ENCODE measurements around the gene HMG20B.

DNA sequence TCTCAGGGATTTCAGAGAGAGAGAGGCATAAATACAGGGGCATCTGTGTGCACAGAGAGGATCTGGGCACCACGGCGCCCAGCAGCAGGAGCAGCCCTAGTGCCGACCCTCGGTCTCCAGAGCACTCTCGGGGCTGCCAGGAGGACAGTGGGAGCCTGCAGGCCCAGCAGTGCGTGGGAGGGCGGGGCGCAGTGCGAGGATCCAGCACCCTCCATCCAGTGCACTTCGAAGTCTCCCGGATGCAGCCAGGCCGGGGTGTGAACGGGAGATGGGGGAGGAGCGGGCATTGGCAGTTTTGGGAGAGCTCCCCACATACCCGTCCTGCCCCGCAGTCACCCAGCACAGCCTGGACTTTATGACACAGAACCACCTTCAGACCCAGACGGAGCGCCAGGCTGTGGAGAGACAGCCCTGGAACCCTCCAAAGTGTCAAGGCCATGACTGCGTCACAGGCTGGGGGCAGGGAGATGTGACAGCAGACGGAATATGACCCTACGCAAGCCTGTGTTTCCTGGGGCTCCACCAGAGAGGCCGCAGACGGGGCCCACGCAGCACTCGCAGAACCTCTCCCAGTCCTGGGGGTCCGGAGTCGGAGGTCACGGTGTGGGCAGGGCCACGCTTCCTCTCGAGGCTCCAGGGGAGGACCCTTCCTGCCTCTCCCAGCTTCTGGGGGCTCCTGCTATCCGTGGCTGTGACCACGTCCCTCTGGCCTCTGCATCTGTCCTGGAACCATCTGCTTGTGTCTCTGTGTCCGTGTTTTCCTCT is 48.5 kb upstream of the HMG20B start:
- TF ChIP-seq, protein P1, sequence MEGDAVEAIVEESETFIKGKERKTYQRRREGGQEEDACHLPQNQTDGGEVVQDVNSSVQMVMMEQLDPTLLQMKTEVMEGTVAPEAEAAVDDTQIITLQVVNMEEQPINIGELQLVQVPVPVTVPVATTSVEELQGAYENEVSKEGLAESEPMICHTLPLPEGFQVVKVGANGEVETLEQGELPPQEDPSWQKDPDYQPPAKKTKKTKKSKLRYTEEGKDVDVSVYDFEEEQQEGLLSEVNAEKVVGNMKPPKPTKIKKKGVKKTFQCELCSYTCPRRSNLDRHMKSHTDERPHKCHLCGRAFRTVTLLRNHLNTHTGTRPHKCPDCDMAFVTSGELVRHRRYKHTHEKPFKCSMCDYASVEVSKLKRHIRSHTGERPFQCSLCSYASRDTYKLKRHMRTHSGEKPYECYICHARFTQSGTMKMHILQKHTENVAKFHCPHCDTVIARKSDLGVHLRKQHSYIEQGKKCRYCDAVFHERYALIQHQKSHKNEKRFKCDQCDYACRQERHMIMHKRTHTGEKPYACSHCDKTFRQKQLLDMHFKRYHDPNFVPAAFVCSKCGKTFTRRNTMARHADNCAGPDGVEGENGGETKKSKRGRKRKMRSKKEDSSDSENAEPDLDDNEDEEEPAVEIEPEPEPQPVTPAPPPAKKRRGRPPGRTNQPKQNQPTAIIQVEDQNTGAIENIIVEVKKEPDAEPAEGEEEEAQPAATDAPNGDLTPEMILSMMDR (optimal IDR thresholded peaks at IDR 0.05 in 1 of 3, IDR thresholded peaks at IDR 0.05 in 1 of 3, conservative IDR thresholded peaks at IDR 0.05 in 1 of 3; ENCODE audit: extremely low read depth in 1 of 3, insufficient read depth in 2 of 3, low read length in 3 of 3) = no peak
- TF ChIP-seq EZH2 (IDR thresholded peaks at IDR 0.05; ENCODE audit: low read length) = no peak

Data from keratinocyte (primary cell).